GM19328 (cell line): ENCODE measurements around the gene ATXN7L2.
"Not testable (repeated sequence)": the region's sequence is repeated elsewhere in the genome, so short reads cannot be mapped to it uniquely, and the experiment has no call there.

Experiments
- ATAC-seq: cut with Tn5 transposase; IDR thresholded peaks from one replicate; pipeline ENCODE4 v1.9.1; 2021; ENCODE audit warnings: mild to moderate bottlenecking, moderate library complexity; ENCODE audit not compliant: unreplicated experiment

The ATXN7L2 gene, protein sequence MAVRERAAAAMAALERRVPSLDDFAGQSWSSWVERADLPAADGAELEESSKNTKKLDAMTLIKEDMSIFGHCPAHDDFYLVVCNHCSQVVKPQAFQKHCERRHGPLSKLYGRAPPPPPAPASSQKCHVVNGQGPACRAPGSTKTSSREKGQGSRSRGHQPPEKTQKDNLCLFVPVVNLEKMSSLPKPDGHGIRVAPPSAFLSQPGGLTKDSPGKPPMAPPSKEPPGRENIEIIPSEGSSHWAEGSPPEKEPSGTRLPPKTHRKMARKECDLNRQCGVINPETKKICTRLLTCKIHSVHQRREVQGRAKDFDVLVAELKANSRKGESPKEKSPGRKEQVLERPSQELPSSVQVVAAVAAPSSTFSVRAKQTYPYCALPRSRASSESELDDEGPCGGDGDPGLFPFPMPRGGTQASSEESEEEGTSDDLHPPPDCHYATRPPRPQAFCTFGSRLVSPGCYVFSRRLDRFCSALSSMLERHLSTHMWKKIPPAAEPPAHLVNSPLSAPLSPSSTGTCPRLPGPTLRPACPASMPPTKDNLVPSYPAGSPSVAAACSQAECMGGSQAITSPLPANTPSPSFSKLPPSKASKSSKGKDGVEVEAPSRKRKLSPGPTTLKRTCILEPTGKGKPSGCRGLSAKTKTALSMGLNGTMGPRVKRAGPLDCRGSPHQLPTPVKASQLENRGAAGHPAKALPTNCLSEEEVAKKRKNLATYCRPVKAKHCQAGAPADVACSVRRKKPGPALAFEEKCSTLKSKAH

DNA sequence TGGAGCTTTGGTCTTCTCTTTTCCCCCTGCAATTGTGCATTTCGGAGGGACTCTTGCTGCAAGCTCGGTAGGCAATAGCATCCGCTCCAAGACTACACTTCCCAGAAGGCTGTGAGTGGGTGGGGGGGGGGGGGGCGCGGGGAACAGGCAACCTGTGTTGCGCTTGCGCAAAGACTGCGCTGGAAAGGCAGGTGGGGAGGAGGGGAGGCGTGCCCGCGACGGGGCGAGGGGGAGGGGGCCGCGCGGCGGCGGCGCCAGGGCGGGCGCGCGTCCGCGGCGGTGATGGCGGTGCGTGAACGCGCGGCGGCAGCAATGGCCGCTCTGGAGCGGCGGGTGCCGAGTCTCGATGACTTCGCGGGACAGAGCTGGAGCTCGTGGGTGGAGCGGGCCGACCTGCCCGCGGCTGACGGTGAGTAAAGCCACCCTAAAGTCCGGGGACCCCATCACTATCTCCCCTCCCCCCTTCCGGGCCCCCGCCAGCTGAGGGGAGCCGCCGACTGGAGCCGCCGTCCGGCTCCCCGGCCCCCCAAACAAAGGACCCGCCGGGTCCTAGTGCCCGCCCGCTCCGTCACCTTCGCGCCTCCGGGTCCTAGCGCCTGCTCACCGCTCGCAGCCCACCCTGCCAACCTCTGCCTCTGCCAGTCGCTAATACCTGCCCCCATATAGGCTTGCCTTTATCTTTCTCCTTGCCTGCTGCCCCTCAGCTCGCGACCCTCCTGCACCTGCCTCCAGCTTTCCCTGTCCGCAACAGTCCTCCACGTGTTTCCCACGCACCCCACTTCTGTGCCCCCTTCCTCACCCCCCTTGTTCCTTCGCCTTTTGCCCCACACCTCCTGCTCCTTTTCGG is at the start of gene ATXN7L2:
Gene ATXN7L2 (plus strand): TSS at position 234 of the 847 bp plus-strand sequence. CDS start 49 bp downstream, at position 283.
- peak; percentile 80 for ATAC-seq

DNA sequence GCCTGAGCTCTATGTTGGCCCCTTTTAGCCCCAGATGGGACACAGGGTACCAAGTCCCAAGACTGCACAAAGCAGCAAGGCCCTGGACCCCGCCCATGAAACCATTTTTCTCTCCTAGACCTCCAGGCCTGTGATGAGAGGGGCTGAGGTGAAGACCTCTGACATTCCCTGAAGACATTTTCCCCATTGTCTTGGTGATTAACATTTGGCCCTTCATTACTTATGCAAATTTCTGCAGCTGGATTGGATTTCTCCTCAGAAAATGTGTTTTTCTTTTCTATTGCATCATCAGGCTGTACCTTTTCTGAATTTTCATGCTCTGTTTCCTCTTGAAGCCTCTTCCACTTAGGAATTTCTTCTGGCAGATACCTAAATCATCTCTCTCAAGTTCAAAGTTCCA is 49.2 kb upstream of the ATXN7L2 start:
- no peak for ATAC-seq

DNA sequence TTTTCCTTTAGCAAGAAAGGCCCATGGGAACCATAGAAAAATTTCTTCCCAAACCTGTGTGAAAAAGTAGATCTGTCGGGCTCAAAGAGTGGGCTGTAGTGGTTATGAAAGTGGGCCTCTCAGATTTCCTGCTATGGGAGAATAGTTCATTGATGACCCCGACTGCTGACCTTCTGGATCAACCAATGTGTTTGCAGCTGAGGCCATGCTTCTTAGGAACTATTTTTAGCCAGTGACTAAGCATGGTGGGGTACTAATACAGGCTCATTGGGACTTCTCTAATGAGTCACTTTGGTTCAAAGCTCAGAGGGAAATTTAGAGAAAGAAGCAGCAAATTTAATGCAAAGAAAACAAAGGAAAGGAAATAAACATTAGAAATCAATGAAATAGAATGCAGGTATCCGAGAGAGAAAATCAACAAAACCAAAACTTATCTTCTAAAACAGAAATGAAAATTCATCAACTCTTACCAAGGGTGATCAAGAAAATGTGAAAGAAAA is 44.9 kb upstream of the ATXN7L2 start:
- ATAC-seq = no peak

DNA sequence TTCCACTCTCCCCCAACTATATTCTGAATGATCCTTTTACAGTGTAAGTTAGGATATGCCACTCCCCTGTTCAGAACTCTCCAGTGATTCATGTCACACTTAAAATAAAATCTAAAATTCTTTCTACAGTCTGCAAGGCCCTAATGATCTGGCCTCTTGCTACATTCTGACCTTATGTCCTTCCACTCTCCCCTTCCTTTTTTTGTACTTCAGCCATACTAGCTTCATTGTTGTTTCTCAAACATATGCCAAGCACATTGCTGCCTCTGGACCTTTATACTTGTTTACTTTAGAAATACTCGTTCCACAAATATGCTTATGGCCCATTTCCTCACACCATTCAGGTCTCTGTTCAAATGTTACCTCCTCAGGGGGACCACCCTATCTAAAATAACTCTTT is 42.6 kb upstream of the ATXN7L2 start:
- no peak for ATAC-seq

DNA sequence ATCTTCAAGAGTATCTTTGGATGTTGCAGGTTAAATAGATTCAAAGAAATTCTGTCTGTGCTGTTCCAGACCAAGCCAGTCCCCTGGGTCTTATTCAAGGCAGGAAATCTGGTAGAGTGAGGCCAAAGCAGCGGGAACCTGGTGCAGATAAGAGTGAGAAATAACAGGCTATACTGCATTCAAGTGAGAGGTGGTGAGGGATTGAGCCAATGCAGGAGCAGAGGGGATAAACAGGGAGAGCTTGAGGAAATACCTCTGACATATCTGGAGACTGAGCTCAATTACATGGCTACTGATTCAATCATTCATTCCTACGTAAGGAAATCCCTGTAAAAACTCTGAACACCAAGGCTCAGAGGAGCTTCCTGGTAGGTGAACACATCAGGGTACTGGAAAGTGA is 40.2 kb upstream of the ATXN7L2 start:
- ATAC-seq = no peak

DNA sequence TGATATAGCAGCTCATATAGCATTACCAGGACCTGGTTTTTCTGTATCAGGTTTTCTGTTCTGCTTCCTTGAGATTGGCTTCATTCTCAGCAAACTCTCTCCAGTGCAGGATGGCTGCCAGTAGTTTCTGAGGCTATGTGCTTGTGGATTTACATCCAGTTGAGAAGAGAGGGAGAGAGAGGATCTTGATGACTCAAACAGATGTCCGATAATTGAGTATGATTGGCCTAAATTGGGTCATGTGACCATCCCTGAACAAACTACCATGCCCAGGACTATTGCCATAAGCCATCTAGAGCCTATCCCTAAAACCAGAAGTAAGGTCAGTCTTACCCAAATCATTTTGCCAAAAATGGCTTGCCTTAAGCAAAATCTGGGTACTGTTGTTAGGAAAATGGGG is 39.4 kb upstream of the ATXN7L2 start:
- ATAC-seq = no peak

DNA sequence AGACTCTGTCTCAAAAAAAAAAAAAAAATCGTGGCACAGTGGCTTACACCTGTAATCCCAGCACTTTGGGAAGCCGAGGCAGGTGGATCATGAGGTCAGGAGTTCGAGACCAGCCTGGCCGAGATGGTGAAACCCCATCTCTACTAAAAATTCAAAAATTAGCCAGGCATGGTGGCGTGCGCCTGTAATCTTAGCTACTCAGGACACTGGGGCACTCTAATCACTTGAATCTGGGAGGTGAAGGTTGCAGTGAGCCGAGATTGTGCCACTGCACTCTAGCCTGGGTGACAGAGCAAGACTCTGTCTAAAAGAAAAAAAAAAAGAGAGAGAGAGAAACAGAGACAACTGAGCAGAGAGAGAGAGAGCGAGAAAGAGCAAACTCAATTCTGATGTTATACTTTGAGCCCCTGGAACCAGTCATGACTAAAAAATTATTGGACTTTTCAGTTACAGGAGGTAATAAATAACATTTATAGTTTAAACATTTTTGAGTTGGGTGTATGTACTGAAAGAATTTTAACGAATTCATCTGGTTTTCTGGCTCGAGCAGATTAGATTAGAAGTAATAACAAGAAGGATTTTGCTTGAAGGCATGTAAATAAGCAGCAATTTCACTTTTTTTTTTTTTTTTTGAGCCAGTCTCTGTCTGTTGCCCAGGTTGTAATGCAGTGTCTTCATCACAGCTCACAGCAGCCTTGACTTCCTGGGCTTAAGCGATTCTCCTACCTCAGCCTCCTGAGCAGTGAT is 37.6 kb upstream of the ATXN7L2 start:
- not testable (repeated sequence) for ATAC-seq

DNA sequence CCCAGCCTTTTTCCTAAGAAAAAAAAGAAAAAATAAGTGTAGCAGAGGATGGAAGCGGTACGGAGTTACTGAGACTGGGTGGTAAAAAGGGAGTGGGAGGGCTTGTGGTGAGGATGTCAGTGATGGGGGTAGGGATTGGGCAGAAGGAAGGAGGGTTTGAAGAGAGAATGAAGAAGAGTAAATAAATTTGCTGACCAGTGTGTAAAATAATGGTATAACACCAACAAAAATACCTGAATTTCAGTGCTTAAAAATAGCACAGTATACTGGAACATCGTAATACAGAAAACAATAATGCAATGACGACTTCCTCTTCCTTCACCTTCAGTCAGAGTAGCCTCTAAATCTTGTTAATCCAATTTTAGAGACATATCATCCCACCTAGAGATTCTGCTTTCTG is 36.2 kb upstream of the ATXN7L2 start:
- no peak for ATAC-seq

DNA sequence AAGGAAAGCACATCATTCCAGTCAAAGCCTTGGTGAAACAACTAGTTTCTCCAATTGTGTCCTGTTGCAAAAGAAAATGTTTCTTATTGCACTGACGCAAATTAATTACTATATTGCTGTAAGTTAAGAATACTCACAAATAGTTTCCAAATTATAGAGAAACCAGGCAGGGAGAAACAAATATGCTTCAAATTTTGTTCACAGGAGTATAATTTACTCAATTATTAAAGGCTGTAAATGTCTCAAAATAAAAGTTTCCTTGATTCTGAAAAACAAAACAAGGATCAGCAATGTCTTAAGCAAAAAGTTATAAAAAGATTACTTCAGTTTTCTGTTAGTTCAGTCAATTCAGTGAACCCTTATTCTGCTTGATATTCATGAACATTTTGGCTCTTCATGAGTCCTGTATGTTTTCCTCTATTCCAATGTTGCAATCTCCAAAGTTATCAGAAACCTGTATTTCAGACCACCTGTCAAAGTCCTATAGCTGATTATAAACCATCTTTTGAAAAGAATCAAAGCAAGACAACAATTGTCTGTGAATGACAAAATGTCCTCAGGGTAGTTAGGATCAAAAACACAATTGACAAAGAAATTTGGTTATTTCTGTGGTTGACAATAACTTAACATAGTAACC is 29.1 kb upstream of the ATXN7L2 start:
- ATAC-seq = no peak

DNA sequence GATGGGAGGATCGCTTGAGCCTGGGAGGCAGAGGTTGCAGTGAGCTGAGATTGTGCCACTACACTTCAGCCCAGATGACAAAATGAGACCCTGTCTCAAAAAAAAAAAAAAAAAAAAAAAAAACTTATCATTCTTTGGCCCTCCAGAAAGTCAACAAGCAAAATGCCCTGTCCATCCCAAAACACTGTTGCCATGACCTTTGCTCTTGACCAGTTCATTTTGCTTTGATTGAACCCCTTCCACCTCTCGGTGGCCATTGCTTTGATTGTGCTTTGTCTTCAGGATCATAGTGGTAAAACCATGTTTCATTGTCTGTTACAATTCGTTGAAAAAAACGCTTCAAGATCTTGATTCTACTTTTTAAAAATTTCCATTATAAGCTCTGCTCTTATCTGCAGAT is 25.9 kb upstream of the ATXN7L2 start:
- ATAC-seq = no peak

DNA sequence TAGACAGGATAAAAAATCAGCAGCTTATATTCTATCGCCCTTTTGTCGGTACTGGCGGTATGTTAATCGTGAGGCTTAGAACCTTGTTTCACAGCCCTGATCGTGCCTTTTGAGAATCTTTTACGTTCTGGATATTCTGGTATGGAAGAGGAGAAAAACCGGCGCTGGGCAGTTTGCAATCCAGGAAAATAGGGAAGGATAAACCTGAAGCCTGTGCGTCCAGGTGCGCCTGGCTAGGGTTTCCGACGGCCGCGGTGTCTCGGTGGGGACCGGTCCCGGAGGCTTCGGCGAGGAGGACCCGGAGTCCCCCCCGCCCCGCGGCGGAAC is 17.6 kb upstream of the ATXN7L2 start:
- ATAC-seq = no peak

DNA sequence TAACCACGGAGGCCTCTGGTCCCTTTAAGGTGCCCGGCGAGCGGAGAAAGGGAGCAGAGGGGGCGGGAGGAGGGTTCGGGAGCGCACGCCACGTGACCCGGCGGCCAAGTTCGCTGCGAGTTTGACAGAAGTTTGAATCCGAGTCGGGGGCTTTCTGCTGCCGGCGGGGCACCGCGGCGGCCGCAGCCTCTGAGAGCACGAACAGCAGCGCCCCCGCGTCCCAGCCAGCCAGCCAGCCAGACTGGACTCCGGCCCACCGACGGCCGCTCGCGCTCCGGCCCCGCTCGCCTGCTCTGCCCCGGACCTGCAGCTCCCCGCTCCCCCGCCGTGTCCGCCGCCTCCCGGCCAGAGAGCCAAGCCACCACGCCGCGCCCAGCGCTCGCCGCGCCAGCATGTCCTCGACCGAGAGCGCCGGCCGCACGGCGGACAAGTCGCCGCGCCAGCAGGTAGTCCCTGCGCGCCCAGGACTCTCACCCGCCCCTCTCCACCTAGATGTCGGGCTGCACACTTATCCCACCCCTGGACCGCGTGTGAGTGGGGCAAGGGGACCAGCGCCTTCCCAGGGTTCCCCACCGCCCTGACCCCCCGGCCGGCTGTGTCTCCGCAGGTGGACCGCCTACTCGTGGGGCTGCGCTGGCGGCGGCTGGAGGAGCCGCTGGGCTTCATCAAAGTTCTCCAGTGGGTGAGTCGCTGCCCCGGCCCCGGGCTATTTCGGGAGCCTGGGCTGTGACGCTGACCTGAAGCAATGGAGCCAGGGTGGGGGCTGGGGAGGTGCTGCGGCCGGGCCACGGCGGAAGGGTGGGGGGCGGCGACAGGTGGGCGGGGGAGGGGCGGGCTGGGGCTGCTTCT is 17.0 kb upstream of the ATXN7L2 start, which contains the start of gene SYPL2:
Gene SYPL2 (plus strand): TSS at position 95 of the 849 bp plus-strand sequence. CDS start 298 bp downstream, at position 393.
- no peak for ATAC-seq

DNA sequence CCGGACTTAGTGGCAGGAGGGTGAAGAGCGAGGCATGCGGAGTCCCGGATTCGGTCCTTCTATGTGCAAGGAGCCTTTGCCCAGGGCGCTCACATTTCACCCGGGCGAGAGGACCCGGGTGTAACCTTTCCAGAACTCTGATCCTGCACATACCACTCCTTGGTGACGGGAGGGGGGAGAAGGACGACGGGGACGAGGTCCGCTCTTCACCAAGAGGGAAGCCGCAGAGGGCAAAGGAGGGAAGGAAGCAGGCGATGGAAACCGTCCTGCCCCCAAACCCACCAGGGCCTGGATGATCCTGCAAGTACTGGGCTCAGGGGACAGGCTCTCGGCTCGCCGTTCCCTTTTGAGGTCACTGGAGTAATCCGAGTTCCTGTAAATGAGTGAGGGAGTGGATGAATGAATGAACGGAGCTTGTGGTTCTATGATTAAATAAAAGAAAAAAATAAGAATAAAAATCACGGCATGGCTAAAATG is 16.4 kb upstream of the ATXN7L2 start:
- no peak for ATAC-seq

DNA sequence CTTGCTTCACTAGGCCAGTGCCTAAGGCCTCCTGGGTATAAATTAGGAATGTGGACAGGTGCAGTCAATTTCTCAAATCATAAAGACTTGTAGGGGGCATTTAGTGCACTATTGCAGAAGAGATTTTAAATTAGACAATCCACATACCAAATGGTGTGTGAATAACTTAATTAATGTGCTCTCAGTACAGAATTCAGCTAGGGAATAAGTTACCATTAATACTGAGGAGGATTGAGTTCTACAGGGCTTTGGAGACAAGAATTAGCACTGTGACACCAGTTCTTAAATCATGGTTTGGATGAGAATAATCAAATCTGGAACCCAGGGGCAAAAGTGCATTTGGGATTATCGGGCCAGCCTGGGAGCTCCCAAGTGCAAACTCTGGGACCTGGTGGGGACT is 15.6 kb upstream of the ATXN7L2 start:
- no peak for ATAC-seq

DNA sequence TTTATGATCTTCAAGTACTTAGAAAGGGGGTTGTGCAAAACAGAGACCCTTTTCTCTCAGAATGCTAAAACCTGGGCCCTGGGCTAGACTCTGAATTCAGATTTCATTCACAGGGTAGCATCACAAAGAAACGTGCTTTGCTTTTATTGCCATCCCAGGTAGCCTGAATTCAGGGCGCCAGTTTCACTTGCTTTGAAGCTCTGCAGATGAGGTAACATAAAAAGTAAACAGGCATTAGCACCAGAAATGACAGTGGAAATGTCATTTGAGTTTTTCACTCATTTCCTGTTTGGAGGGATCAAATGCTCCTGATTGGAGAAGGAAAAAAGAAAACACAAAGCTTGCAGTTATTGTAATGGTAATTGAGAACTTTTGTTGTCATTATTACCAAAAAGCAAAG is 14.8 kb upstream of the ATXN7L2 start:
- no peak for ATAC-seq

DNA sequence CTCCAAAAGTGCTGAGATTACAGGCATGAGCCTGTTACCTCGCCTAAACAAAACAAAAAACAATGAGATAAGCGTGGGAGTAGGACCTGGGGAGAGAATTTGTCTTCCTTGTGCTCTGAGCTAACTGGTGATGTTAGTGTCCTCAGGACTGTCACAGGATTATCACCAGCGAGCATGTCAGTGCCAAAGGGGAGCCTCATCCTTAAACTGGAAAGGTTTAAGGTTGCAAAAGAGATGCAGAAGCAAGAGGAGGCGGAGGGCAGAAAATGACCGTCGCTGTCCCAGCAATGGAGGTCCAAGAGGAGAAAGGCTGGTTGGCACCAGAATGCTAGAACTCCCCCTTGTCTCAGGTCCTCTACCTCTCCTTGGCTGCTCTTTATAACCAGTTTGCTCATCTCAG is 13.5 kb upstream of the ATXN7L2 start:
- ATAC-seq = no peak

DNA sequence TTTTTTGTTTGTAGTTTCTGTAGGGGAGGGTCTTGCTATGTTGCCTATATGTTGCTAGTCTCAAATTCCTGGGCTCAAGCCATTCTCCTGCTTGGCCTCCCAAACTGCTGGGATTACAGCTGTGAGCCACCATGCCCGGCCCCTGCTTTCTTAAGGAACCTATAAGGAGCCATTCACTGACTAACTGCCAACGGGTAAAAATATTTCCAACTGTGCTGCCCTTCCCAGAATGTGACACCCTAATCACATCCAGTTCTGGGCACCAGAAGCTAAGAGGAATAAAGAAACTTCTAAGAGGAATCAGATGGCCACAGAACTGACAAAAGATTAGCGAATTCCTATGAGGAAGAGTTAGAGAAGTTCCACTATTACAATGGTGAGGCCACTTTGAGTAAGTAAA is 10.9 kb upstream of the ATXN7L2 start:
- ATAC-seq = no peak

DNA sequence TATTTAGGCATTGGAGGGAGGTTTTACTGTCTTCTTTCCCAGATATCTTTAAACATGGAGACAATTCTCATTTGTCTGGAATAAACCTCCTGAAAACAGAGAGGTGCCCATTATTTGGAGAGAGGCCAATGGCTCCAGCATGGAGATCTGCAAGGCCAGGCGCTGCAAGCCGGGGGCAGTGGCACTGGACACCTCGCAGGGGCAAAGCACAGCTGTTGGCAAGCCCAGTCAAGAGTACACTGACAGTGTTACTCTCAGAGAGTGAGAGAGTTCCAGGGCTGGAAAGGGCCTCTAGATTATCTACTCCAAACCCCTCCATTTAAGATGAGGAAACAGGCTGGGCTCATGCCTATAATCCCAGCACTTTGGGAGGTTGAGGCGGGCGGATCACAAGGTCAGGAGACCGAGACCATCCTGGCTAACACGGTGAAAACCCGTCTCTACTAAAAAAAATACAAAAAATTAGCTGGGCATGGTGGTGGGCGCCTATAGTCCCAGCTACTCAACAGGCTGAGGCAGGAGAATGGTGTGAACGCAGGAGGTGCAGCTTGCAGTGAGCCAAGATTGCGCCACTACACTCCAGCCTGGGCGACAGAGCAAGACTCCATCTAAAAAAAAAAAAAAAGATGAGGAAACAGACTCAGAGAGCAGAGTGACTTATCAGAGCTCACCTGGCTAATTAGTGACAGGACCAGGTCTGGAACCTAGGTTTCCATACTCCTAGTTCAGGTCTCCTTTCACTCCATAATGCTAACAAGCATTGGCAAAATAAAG is 10.2 kb upstream of the ATXN7L2 start:
- not testable (repeated sequence) for ATAC-seq
